GM12892 (cell line): ENCODE measurements around the gene CPNE2.

Experiments used
- POLR2A ChIP-seq: IDR thresholded peaks from 2 replicates; pipeline ENCODE4 v1.6.1; 2011; ENCODE audit warnings: low read depth, low read length, control low read depth
- POLR2AphosphoS5 ChIP-seq: IDR thresholded peaks from 2 replicates; pipeline ENCODE4 v1.6.1; 2011; ENCODE audit warnings: low read depth, low read length, control low read depth
- TAF1 ChIP-seq: IDR thresholded peaks from 2 replicates; pipeline ENCODE4 v1.6.1; 2011; ENCODE audit warnings: low read depth, mild to moderate bottlenecking, control low read depth, low read length, borderline replicate concordance

GRCh38 chr16:57178793-57179212 lies 86.4 kb downstream of the CPNE2 start:
- TF ChIP-seq TAF1, result no peak
- no peak for TF ChIP-seq POLR2A
- TF ChIP-seq POLR2AphosphoS5, result no peak
